ENCODE measurements around the gene SPATC1L.

Gene SPATC1L

GRCh38 chr21:46129846-46130651 is 54.2 kb downstream of the SPATC1L start:
- DNase-seq: no peak

- no peak for DNase-seq
Observed at GRCh38 chr21:46128933-46129571, 55.2 kb downstream of the SPATC1L start.

GRCh38 chr21:46128106-46128932 is 55.9 kb downstream of the SPATC1L start:
- DNase-seq: peak; percentile 46

GRCh38 chr21:46127239-46128105 is 56.8 kb downstream of the SPATC1L start:
- DNase-seq: no peak

- DNase-seq: no peak
Observed at GRCh38 chr21:46126309-46127238, 57.7 kb downstream of the SPATC1L start.

- DNase-seq: no peak
Observed at GRCh38 chr21:46125846-46126301, 58.4 kb downstream of the SPATC1L start.

- DNase-seq: no peak
Observed at GRCh38 chr21:46124926-46125845, 59.1 kb downstream of the SPATC1L start.

- DNase-seq: no peak
Observed at GRCh38 chr21:46124083-46124925, 60.0 kb downstream of the SPATC1L start.

- DNase-seq: no peak
Observed at GRCh38 chr21:46122758-46123683, 61.2 kb downstream of the SPATC1L start.

GRCh38 chr21:46122237-46122671 is 62.0 kb downstream of the SPATC1L start:
- peak; percentile 70 for DNase-seq

- no peak for DNase-seq
Observed at GRCh38 chr21:46121286-46122221, 62.7 kb downstream of the SPATC1L start.

GRCh38 chr21:46120301-46121285 is 63.7 kb downstream of the SPATC1L start:
- no peak for DNase-seq

- DNase-seq: no peak
Observed at GRCh38 chr21:46119637-46120271, 64.5 kb downstream of the SPATC1L start.

- DNase-seq: no peak
Observed at GRCh38 chr21:46119144-46119636, 65.1 kb downstream of the SPATC1L start.
